Adrenal gland (tissue), 12 donors: ENCODE measurements around the gene BRD7. TPM values are rescaled to one million over a fixed set of nuclear protein-coding genes. Genes with fewer than 3 reads are reported as not detected.

ENCODE experiments used
- DNase-seq, 7 donors: peaks; one replicate each; pipeline ENCODE4 v3.0.0-alpha.2; 2019 to 2020
- H3K27ac ChIP-seq, 5 donors: fragments of 200-600 bp; sonication (generic) in 4 of 5; 1 replicate in 3 of 5; 2 replicates in 2 of 5; pipeline versions ENCODE4 v1.5.1 to v1.8.0; 2016 to 2020; ENCODE audit warnings: mild to moderate bottlenecking in 1 of 5
- H3K27me3 ChIP-seq: fragments of 200-600 bp; 2 replicates; pipeline ENCODE4 v1.8.0; 2021
- H3K36me3 ChIP-seq, 2 donors: fragments of 200-600 bp; replicated peaks in 1 of 2; 1 replicate in 1 of 2; 2 replicates in 1 of 2; pipeline versions ENCODE4 v1.5.1 to v1.8.0; 2018 to 2022
- H3K4me1 ChIP-seq, 2 donors: fragments of 200-600 bp; replicated peaks in 1 of 2; 1 replicate in 1 of 2; 2 replicates in 1 of 2; pipeline versions ENCODE4 v1.5.1 to v1.8.0; 2018 to 2021
- H3K4me3 ChIP-seq, 4 donors: fragments of 200-600 bp; sonication (generic) in 3 of 4; one replicate each; pipeline ENCODE4 v1.5.1; 2016 to 2018
- H3K9me3 ChIP-seq, 3 donors: fragments of 200-600 bp; sonication (generic) in 1 of 3; replicated peaks in 1 of 3; 1 replicate in 2 of 3; 2 replicates in 1 of 3; pipeline versions ENCODE4 v1.5.1 to v1.8.0; 2016 to 2021
- POLR2A ChIP-seq, 2 donors: fragments of 450-650 bp; IDR thresholded peaks; one replicate each; pipeline ENCODE4 v1.6.1; 2017; ENCODE audit warnings: antibody characterized with exemption in 2 of 2, mild to moderate bottlenecking in 2 of 2, moderate library complexity in 1 of 2
- WGBS, 4 donors: extraction: QIAGEN DNeasy Blood & Tissue Kit in 2 of 4; methylation state at CpG; one replicate each; pipeline versions ENCODE4 v1.1.5 to v1.1.7; 2013 to 2017; 5-methylcytosine and 5-hydroxymethylcytosine counted together
- intact Hi-C, 2 donors: fragments of 100-400 bp; cut with DNase I; formaldehyde crosslinking; loops; one replicate each; pipeline versions ENCODE4 v1.14.1 to v1.15.0; 2022 to 2023
- polyA plus RNA-seq, 3 donors: library from polyadenylated mRNA; stranded (reverse); fragments of 200-250 nt in 2 of 3; fragments of 350-450 nt in 1 of 3; fragmentation: Illumina TruSeq in 1 of 3; extraction: RNeasy Lipid Tissue Mini Kit (QIAGEN cat#74804) in 1 of 3; gene quantifications; one replicate each; pipeline ENCODE4 v1.2.3, GENCODE V29; 2013 to 2014
- total RNA-seq, 9 donors: library from RNA; depleted of rRNA in 4 of 9; stranded (reverse); fragments of >200 nt in 4 of 9; fragments of 120-200 nt in 1 of 9; fragmentation: NEBNext Ultra II Directional in 1 of 9; extraction: Animal tissue kit (Norgen Biotek cat#: 25700) in 1 of 9; gene quantifications; one replicate each; pipeline versions ENCODE4 v1.1.0 to v1.2.4, GENCODE V29; 2013 to 2023
- TF ChIP-seq, protein P1 (sequence below), 6 experiments: fragments of 450-650 bp in 4 of 6; fragments of 200-600 bp in 2 of 6; sonication (generic) in 1 of 6; IDR thresholded peaks; 1 replicate in 5 of 6; 2 replicates in 1 of 6; pipeline versions ENCODE4 v1.5.1 to v1.8.0; 2016 to 2021; ENCODE audit warnings: antibody characterized with exemption in 6 of 6, mild to moderate bottlenecking in 2 of 6, moderate library complexity in 1 of 6
- donor health status: healthy with polysubstance abuse.
- donor health status: Bipolar disorder and iron deficiency.
- donor health status: DM: yes; HTN: yes; CAD: no.
- donor health status: DM: no; HTN: no; CAD: no.
- donor health status: DM: no; HTN: no; CAD: no.
- donor health status: DM: yes; HTN: yes; CAD: no.

The BRD7 gene
- total and polyA plus RNA-seq, 12 donors = 37.2 to 117 (median 58.7) TPM

DNA sequence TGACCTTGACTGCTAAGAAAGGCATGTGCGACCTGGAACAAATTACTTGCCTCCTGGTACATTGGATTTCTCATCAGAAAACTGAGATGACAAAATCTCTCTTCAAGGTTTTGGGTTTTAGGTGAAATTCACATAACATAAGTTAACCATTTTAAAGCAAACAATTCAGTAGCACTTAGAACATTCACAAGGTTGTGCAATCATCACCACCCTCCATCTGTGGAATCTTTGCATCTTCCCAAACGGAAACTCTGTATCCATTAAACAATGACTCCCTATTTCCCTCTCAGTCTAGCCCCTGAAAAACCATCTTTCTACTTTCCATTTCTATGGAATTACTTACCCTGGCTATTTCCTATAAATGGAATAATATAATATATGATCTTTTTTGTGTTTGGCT lies 42.2 kb upstream of the BRD7 start:
- intact Hi-C loops = no loop called here
- Histone ChIP-seq H3K4me1 (no peaks in the 10 kb centered on the region), H3K27me3 (no peaks in the 10 kb centered on the region), H3K4me3 (no peak overlapping the region), H3K36me3 (no peaks in the 10 kb centered on the region), H3K27ac (no peak overlapping the region), H3K9me3 (peaks cover 0 to 3% (median 2%) of the 10 kb centered on the region in 3 donors)
- WGBS, 4 donors = 78 to 88% (median 82%) methylated on average over 2 of the region's 2 CpGs
- TF ChIP-seq, protein P1, sequence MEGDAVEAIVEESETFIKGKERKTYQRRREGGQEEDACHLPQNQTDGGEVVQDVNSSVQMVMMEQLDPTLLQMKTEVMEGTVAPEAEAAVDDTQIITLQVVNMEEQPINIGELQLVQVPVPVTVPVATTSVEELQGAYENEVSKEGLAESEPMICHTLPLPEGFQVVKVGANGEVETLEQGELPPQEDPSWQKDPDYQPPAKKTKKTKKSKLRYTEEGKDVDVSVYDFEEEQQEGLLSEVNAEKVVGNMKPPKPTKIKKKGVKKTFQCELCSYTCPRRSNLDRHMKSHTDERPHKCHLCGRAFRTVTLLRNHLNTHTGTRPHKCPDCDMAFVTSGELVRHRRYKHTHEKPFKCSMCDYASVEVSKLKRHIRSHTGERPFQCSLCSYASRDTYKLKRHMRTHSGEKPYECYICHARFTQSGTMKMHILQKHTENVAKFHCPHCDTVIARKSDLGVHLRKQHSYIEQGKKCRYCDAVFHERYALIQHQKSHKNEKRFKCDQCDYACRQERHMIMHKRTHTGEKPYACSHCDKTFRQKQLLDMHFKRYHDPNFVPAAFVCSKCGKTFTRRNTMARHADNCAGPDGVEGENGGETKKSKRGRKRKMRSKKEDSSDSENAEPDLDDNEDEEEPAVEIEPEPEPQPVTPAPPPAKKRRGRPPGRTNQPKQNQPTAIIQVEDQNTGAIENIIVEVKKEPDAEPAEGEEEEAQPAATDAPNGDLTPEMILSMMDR (IDR thresholded peaks at IDR 0.05) = no peak
- no peak for TF ChIP-seq POLR2A (IDR thresholded peaks at IDR 0.05)
- no peak for DNase-seq

DNA sequence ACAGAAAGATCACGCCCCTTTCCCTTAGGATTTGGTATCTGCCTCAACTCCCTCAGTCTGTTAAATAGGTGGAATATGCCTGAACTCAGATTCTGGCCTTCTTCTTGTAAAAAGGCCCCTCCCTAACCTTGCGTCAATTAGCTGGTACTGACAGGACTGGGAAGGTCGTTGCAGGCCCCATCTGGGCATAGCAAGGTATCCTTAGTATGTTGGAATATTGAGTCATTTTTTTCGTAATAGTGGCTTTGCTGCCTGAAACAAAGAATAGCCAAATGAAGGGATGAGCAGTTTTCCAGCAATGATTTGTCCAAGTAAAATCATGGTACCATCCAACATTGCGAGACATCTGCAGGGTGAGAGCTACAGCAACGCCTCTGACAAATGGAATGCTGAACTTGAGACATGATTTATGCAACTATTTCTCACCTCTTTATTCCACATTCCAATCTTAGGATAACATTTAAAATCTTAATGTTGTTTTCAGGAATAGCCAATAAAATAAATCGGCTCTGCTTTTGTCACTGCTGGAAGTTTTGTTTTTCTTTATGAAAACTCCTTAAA lies 39.3 kb upstream of the BRD7 start:
- DNase-seq = no peak
- Histone ChIP-seq H3K4me1 (no peaks in the 10 kb centered on the region), H3K9me3 (no peaks in the 10 kb centered on the region), H3K36me3 (no peaks in the 10 kb centered on the region), H3K27me3 (no peaks in the 10 kb centered on the region), H3K27ac (no peak overlapping the region), H3K4me3 (no peak overlapping the region)
- intact Hi-C loops = no loop called here
- TF ChIP-seq, protein P1 (IDR thresholded peaks at IDR 0.05) = no peak
- no peak for TF ChIP-seq POLR2A (IDR thresholded peaks at IDR 0.05)
- WGBS, 4 donors = 59 to 88% (median 73%) methylated on average over 7 of the region's 7 CpGs

DNA sequence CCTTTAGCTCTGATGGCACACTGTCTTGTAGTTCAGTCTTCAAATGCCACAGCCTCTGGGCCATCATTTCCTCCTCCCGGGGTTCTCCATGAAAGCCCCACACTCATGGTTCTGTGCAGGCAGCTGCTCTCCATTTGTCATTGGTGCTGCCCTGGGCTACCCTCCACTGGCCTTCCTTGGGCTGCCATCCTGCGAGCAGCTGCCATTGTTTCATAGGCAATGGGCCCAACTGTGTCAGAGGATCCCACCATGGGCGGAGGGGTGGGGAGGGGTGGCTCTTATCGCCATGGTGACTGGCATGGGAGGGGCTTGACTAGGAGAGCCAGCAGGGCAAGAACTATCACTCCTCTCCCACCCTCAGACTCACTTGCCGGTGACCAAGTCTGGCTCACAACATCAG lies 38.6 kb upstream of the BRD7 start:
- WGBS, 4 donors = 70 to 85% (median 82%) methylated on average over 3 to 5 of the region's 5 CpGs
- no peak overlapping the region for H3K4me3 ChIP-seq
- no peaks in the 10 kb centered on the region for H3K9me3 ChIP-seq
- H3K4me1 ChIP-seq = no peaks in the 10 kb centered on the region
- TF ChIP-seq POLR2A (IDR thresholded peaks at IDR 0.05) = no peak
- no peak overlapping the region for H3K27ac ChIP-seq
- no peaks in the 10 kb centered on the region for H3K27me3 ChIP-seq
- intact Hi-C loops = no loop called here
- H3K36me3 ChIP-seq = no peaks in the 10 kb centered on the region
- DNase-seq = no peak

DNA sequence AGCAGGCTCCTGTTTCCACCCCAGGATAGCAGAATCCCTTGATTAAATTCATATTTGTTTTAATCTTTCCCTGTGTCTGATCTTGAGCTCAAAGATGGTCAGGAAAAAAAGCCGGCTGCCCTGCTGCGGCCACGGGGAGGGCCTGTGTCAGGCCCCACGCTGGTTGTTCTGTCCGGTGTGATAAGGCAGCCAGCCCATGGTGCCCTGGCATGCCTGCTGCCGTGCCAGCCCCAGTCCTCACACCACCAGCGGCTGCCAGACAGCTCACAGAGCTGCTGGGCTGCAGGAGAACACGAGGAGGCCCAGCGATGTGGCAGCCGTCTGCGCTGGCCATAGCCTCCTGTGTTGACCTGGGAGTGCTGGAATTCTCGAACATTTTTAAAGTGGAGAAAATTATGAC lies 34.7 kb upstream of the BRD7 start:
- DNase-seq = no peak
- intact Hi-C loops = no loop called here
- H3K4me1 ChIP-seq = no peaks in the 10 kb centered on the region

More for the DNA sequence above, 34.7 kb upstream of the BRD7 start:
- H3K9me3 ChIP-seq = no peaks in the 10 kb centered on the region
- TF ChIP-seq, protein P1 (IDR thresholded peaks at IDR 0.05) = no peak
- no peak for TF ChIP-seq POLR2A (IDR thresholded peaks at IDR 0.05)
- H3K4me3 ChIP-seq = no peak overlapping the region
- H3K27ac ChIP-seq = no peak overlapping the region
- H3K36me3 ChIP-seq = no peaks in the 10 kb centered on the region
- H3K27me3 ChIP-seq = no peaks in the 10 kb centered on the region
- WGBS, 4 donors = 59 to 73% (median 69%) methylated on average over 10 to 12 of the region's 12 CpGs
